GM10266 (cell line): ENCODE measurements around the gene PPP1R15A.

Experiments
- DNase-seq: peaks from one replicate; pipeline ENCODE4 v3.0.0; 2012; ENCODE audit errors: extremely low spot score
- CTCF ChIP-seq: IDR thresholded peaks from 2 replicates; pipeline ENCODE4 v1.5.1; 2012; ENCODE audit warnings: mild to moderate bottlenecking, low read depth; ENCODE audit not compliant: control insufficient read depth, insufficient read depth; ENCODE audit errors: missing control alignments

PPP1R15A gene

GRCh38 chr19:48835734-48836088, 36.5 kb upstream of the PPP1R15A start:
- peak; percentile 88 for DNase-seq
- peak; percentile 94 for TF ChIP-seq CTCF

GRCh38 chr19:48836089-48837017, 35.9 kb upstream of the PPP1R15A start, which contains the start of gene HSD17B14:
HSD17B14 (minus strand) TSS chr19:48836491; CDS start chr19:48836411, 80 bp downstream.
- no peak for TF ChIP-seq CTCF
- DNase-seq, result no peak

- peak; percentile 92 for DNase-seq
- no peak for TF ChIP-seq CTCF
Observed at GRCh38 chr19:48837051-48837524, 35.1 kb upstream of the PPP1R15A start.

- no peak for TF ChIP-seq CTCF
- DNase-seq, result no peak
Observed at GRCh38 chr19:48837687-48838086, 34.5 kb upstream of the PPP1R15A start.

- no peak for DNase-seq
- no peak for TF ChIP-seq CTCF
Observed at GRCh38 chr19:48841047-48841446, 31.2 kb upstream of the PPP1R15A start.

GRCh38 chr19:48841571-48841970, 30.6 kb upstream of the PPP1R15A start:
- TF ChIP-seq CTCF, result no peak
- no peak for DNase-seq

GRCh38 chr19:48842789-48843162, 29.4 kb upstream of the PPP1R15A start:
- DNase-seq, result peak; percentile 64
- peak; percentile 69 for TF ChIP-seq CTCF
